Neural progenitor cell (in vitro differentiated cells): ENCODE measurements around the gene TUBB2B.

ENCODE experiments used
- CTCF ChIP-seq: fragments of 200-600 bp; sonication (generic); IDR thresholded peaks from 2 replicates; pipeline ENCODE4 v1.5.1; 2017; ENCODE audit warnings: antibody characterized with exemption, mild to moderate bottlenecking
- EZH2phosphoT487 ChIP-seq: fragments of 200-600 bp; sonication (generic); IDR thresholded peaks from 2 replicates; pipeline ENCODE4 v1.6.1; 2017; ENCODE audit warnings: antibody characterized with exemption

- TF ChIP-seq CTCF, result no peak
- no peak for TF ChIP-seq EZH2phosphoT487
These were observed 38.7 kb upstream of the TUBB2B start for GRCh38 chr6:3266170-3266569.
